ENCODE measurements around the gene DYDC1. TPM values are rescaled to one million over a fixed set of nuclear protein-coding genes. Genes with fewer than 3 reads are reported as not detected.
A peak's percentile ranks its signal among the peaks of the same experiment; 100 is the strongest.
"Not testable (repeated sequence)": the region's sequence is repeated elsewhere in the genome, so short reads cannot be mapped to it uniquely, and the experiment has no call there.

DYDC1 gene
- total and polyA plus RNA-seq, 2 experiments from 2014 or later: not detected

DNA sequence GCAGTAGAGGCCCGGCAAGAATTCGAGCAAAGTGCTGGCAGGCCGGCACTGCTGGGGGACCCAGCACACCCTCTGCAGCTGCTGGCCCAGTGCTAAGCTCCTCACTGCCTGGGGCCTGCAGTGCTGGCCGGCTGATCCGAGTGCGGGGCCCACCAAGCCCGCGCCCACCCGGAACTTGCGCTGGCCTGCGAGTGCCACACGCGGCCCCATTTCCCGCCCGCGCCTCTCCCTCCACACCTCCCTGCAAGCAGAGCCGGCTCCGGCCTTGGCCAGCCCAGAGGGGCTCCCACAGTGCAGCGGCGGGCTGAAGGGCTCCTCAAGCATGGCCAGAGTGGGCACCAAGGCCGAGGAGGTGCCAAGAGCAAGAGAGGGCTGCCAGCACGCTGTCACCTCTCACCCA is 3.1 kb upstream of the DYDC1 start:
- Histone ChIP-seq H3K4me3 (no peak overlapping the region), H3F3A (replicated peaks; ENCODE audit: low read depth) (no peaks in the 10 kb centered on the region), H3K27ac (ENCODE audit: low read depth) (no peak overlapping the region), H3K4me1 (ENCODE audit: insufficient read depth) (peaks cover 14% of the 10 kb centered on the region), H4K20me1 (replicated peaks; ENCODE audit: insufficient read depth) (no peaks in the 10 kb centered on the region; the same call in 1 of the 2 replicates), H3K79me2 (replicated peaks; ENCODE audit: insufficient read depth) (no peaks in the 10 kb centered on the region), H2AFZ (no peak overlapping the region), H3K27me3 (ENCODE audit: insufficient read depth) (peaks cover 13% of the 10 kb centered on the region), H3K4me2 (no peak overlapping the region), H3K9me2 (ENCODE audit: insufficient read depth) (no peaks in the 10 kb centered on the region; the same call in 1 of the 2 replicates), H3K36me3 (ENCODE audit: insufficient read depth) (no peaks in the 10 kb centered on the region)
- Mint-ChIP-seq H3K9me3 (peaks cover 2% of the 10 kb centered on the region; the same call in 2 of the 3 replicates), H3K27ac (no peak overlapping the region), H3K27me3 (ENCODE audit: insufficient read depth, low read depth, poor library complexity) (peaks cover 13% of the 10 kb centered on the region), H3K36me3 (ENCODE audit: low read depth) (peaks cover 3% of the 10 kb centered on the region; the same call in 1 of the 3 replicates), H3K4me3 (no peak overlapping the region), H3K4me1 (peaks cover 19% of the 10 kb centered on the region)
- no peak for TF ChIP-seq ZNF331 (CRISPR knock-in tag; IDR thresholded peaks at IDR 0.05; ENCODE audit: low read depth)
- no peak for TF ChIP-seq EZH2 (IDR thresholded peaks at IDR 0.05; ENCODE audit: low read depth, unreplicated experiment)
- ATAC-seq (no peak), DNase-seq (ENCODE audit: low spot score) (no peak)

- H3K9me3 Mint-ChIP-seq; H3K36me3 Mint-ChIP-seq (ENCODE audit: low read depth); H3K4me2 ChIP-seq; H2AFZ ChIP-seq; DNase-seq (ENCODE audit: low spot score); H3K36me3 ChIP-seq (ENCODE audit: insufficient read depth); H3K27ac ChIP-seq (ENCODE audit: low read depth); H3K79me2 ChIP-seq (replicated peaks; ENCODE audit: insufficient read depth); H4K20me1 ChIP-seq (replicated peaks; ENCODE audit: insufficient read depth); H3K9me2 ChIP-seq (ENCODE audit: insufficient read depth); H3K4me3 Mint-ChIP-seq; H3K27ac Mint-ChIP-seq; ATAC-seq; H3F3A ChIP-seq (replicated peaks; ENCODE audit: low read depth); H3K4me3 ChIP-seq: not testable (repeated sequence)
- peaks cover 14% of the 10 kb centered on the region for H3K4me1 ChIP-seq (ENCODE audit: insufficient read depth)
- Mint-ChIP-seq H3K4me1 (peaks cover 21% of the 10 kb centered on the region), H3K27me3 (ENCODE audit: insufficient read depth, low read depth, poor library complexity) (peaks cover 13% of the 10 kb centered on the region)
- H3K27me3 ChIP-seq (ENCODE audit: insufficient read depth): peaks cover 13% of the 10 kb centered on the region
Observed at GRCh38 chr10:80358925-80359324, 2.4 kb upstream of the DYDC1 start.

- Histone ChIP-seq H4K20me1 (replicated peaks; ENCODE audit: insufficient read depth) (no peaks in the 10 kb centered on the region; the same call in 1 of the 2 replicates), H3K79me2 (replicated peaks; ENCODE audit: insufficient read depth) (no peaks in the 10 kb centered on the region), H3K4me3 (no peak overlapping the region), H3K36me3 (ENCODE audit: insufficient read depth) (no peaks in the 10 kb centered on the region), H3K27ac (ENCODE audit: low read depth) (no peak overlapping the region), H3K27me3 (ENCODE audit: insufficient read depth) (peaks cover 13% of the 10 kb centered on the region), H3K4me1 (ENCODE audit: insufficient read depth) (peaks cover 14% of the 10 kb centered on the region), H3K9me2 (ENCODE audit: insufficient read depth) (no peaks in the 10 kb centered on the region; the same call in 1 of the 2 replicates), H3F3A (replicated peaks; ENCODE audit: low read depth) (no peaks in the 10 kb centered on the region), H2AFZ (peak overlapping the region; percentile 95), H3K4me2 (peak overlapping the region; percentile 88)
- Mint-ChIP-seq H3K4me3 (peak overlapping the region; percentile 90), H3K27ac (no peak overlapping the region), H3K27me3 (ENCODE audit: insufficient read depth, low read depth, poor library complexity) (peaks cover 16% of the 10 kb centered on the region), H3K9me3 (peaks cover 2% of the 10 kb centered on the region; the same call in 2 of the 3 replicates), H3K4me1 (peaks cover 21% of the 10 kb centered on the region), H3K36me3 (ENCODE audit: low read depth) (peaks cover 3% of the 10 kb centered on the region; the same call in 1 of the 3 replicates)
- DNase-seq (ENCODE audit: low spot score): no peak
- ATAC-seq: no peak
- TF ChIP-seq EZH2 (IDR thresholded peaks at IDR 0.05; ENCODE audit: low read depth, unreplicated experiment) (no peak), CREB1 (CRISPR knock-in tag; IDR thresholded peaks at IDR 0.05; ENCODE audit: low read depth) (no peak), STAT1 (IDR thresholded peaks at IDR 0.05; ENCODE audit: unreplicated experiment) (no peak), ZNF331 (CRISPR knock-in tag; IDR thresholded peaks at IDR 0.05; ENCODE audit: low read depth) (no peak), EZH2phosphoT487 (IDR thresholded peaks at IDR 0.05; ENCODE audit: unreplicated experiment) (no peak), POLR2AphosphoS5 (IDR thresholded peaks at IDR 0.05; ENCODE audit: low read depth) (no peak), NANOG (IDR thresholded peaks at IDR 0.05; ENCODE audit: borderline replicate concordance) (no peak), JUNB (IDR thresholded peaks at IDR 0.05; ENCODE audit: unreplicated experiment) (no peak), ZNF114 (CRISPR knock-in tag; IDR thresholded peaks at IDR 0.05) (no peak)
- TF ChIP-seq, protein P1, sequence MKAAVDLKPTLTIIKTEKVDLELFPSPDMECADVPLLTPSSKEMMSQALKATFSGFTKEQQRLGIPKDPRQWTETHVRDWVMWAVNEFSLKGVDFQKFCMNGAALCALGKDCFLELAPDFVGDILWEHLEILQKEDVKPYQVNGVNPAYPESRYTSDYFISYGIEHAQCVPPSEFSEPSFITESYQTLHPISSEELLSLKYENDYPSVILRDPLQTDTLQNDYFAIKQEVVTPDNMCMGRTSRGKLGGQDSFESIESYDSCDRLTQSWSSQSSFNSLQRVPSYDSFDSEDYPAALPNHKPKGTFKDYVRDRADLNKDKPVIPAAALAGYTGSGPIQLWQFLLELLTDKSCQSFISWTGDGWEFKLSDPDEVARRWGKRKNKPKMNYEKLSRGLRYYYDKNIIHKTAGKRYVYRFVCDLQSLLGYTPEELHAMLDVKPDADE (IDR thresholded peaks at IDR 0.05): no peak
- TF ChIP-seq, protein P2, sequence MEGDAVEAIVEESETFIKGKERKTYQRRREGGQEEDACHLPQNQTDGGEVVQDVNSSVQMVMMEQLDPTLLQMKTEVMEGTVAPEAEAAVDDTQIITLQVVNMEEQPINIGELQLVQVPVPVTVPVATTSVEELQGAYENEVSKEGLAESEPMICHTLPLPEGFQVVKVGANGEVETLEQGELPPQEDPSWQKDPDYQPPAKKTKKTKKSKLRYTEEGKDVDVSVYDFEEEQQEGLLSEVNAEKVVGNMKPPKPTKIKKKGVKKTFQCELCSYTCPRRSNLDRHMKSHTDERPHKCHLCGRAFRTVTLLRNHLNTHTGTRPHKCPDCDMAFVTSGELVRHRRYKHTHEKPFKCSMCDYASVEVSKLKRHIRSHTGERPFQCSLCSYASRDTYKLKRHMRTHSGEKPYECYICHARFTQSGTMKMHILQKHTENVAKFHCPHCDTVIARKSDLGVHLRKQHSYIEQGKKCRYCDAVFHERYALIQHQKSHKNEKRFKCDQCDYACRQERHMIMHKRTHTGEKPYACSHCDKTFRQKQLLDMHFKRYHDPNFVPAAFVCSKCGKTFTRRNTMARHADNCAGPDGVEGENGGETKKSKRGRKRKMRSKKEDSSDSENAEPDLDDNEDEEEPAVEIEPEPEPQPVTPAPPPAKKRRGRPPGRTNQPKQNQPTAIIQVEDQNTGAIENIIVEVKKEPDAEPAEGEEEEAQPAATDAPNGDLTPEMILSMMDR (conservative IDR thresholded peaks at IDR 0.05; ENCODE audit: low read depth in 2 of 2): no peak
- TF ChIP-seq, protein P3, sequence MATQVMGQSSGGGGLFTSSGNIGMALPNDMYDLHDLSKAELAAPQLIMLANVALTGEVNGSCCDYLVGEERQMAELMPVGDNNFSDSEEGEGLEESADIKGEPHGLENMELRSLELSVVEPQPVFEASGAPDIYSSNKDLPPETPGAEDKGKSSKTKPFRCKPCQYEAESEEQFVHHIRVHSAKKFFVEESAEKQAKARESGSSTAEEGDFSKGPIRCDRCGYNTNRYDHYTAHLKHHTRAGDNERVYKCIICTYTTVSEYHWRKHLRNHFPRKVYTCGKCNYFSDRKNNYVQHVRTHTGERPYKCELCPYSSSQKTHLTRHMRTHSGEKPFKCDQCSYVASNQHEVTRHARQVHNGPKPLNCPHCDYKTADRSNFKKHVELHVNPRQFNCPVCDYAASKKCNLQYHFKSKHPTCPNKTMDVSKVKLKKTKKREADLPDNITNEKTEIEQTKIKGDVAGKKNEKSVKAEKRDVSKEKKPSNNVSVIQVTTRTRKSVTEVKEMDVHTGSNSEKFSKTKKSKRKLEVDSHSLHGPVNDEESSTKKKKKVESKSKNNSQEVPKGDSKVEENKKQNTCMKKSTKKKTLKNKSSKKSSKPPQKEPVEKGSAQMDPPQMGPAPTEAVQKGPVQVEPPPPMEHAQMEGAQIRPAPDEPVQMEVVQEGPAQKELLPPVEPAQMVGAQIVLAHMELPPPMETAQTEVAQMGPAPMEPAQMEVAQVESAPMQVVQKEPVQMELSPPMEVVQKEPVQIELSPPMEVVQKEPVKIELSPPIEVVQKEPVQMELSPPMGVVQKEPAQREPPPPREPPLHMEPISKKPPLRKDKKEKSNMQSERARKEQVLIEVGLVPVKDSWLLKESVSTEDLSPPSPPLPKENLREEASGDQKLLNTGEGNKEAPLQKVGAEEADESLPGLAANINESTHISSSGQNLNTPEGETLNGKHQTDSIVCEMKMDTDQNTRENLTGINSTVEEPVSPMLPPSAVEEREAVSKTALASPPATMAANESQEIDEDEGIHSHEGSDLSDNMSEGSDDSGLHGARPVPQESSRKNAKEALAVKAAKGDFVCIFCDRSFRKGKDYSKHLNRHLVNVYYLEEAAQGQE (IDR thresholded peaks at IDR 0.05; ENCODE audit: unreplicated experiment): no peak
Observed at GRCh38 chr10:80357851-80358125, 1.2 kb upstream of the DYDC1 start.

Data from GM23338 (cell line).